HG03064 (cell line): Measurements from ENCODE around the gene TRPM5.

Experiments used
- ATAC-seq: cut with Tn5 transposase; IDR thresholded peaks from one replicate; pipeline ENCODE4 v1.9.1; 2021; ENCODE audit warnings: low read depth; ENCODE audit not compliant: unreplicated experiment

The TRPM5 gene

DNA sequence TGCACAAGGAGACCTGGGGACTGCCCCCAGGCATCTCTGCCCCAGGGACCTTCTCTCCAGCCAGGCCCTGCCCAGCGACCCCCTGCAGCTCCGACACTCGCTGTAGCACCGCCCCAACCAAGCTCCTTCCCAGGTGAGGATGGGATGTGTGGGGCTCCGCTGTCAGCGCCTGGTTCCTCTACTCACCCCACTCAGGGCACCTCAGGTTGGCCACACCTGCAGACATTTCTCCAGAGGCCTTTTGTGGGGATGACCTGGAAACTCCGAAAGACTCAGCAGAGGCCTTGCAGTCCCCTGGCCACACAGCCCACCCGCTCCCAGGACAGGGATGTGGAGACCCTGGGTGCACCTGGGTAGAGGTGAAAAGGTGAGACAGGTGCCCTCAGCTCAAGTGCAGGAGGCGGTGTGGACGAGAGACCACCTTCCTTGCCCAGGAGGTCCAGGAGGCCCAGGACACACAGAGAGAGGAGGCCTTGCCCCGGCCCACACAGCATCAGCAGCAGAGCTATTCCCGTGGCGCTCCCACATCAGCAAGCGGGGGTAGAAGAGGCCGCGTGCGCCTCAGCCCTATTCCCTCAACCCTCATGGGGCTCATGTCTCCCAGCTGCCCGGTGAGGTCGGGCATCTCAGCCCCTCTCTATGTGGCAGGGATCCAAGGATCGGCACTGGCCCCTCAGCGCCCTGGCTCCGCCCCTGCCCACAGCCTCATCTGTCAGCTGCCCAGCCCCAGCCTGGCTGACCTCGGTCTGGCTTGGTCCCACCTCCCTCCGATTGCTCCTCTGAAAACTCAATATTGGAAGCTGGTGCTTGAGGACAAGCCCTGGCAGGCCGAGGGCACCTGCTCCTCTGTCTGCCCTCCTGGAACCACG is 20.9 kb downstream of the TRPM5 start:
- no peak for ATAC-seq

DNA sequence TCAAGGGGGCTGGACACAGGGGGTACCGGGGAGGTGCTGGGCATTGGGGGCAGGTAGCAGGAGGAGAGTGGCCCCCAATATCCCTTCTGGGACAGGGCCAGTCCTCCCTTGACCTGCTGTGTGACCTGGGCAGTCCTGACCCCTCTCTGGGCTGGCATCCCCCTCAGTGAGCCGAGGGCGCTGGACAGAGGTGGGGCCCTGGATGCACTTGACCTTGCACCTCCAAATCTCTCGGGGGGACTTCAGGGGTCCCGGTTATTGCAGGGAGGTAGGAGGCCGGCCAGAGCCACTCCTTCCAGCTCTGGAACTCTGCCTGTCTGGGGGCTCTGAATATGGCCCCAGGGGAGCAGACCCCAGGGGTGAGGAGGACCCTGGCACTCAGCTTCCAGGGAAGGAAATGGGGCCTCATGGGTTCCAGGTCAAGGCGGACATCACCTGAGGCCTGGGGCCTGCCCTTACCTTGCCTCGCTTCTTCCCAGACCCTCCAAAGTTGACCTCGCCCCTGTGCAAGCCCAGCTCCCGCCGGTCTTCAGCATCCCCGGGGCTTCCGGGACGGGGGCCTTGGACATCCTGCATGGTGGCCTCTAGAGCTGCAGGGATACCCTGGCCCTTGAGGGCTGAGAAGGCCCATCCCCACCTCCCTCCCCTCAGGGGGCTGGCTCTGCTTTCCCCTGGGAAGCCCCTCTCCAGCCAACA is 21.7 kb downstream of the TRPM5 start:
- no peak for ATAC-seq

DNA sequence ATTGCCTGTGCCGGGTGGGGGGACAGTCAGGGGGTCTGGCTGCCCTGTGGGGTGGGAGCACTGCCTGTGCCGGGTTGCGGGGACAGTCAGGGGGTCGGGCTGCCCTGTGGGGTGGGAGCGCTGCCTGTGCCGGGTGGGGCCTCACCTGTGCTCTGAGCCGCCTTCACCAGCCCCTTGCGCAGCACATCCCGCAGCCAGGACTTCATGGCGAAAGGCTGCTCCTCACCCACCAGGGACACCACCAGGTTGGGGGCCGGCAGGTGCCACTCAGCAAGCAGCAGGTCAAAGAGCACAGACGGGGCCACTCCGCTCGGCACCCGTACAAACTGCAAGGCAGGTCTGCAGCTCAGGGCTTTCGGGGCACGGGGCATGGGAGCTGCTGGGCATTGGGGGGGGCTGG is 22.3 kb downstream of the TRPM5 start:
- ATAC-seq, result no peak

DNA sequence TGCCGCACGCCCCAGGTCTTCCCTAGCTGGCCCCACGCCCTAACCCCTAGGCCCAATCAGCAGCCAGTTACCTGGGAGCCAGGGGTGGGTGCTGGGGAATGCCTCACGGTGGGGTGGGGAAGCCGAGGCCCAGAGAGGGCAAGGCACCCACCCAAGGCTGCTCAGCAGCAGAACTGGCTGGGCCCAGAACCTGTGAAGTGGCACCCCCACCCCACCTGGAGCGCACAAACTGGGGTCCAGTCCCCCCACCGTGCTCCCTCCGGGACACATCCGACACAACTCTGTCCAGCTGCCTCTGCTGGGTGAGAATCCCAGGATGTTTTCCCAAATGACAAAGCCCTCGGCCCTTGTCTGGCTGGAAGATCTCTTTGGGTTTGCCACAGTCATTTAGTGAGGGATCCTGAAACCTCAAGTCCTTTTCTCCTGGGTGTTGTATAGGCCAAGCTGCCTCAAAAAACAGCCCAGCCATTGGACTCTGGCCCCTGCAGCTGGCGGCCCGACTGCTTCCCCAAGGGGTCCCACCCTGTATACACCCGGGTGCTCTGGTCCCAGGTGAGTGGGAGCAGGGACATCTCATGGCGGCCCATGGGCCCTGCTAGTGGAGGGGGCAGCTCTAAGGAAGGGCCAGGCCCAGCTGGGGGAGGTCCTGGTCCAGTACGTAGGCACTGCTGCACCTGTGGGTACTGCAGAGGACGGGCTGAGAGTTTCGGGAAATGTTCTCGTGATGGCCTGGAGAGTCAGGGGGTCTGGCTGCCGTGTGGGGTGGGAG is 22.9 kb downstream of the TRPM5 start:
- ATAC-seq, result no peak

DNA sequence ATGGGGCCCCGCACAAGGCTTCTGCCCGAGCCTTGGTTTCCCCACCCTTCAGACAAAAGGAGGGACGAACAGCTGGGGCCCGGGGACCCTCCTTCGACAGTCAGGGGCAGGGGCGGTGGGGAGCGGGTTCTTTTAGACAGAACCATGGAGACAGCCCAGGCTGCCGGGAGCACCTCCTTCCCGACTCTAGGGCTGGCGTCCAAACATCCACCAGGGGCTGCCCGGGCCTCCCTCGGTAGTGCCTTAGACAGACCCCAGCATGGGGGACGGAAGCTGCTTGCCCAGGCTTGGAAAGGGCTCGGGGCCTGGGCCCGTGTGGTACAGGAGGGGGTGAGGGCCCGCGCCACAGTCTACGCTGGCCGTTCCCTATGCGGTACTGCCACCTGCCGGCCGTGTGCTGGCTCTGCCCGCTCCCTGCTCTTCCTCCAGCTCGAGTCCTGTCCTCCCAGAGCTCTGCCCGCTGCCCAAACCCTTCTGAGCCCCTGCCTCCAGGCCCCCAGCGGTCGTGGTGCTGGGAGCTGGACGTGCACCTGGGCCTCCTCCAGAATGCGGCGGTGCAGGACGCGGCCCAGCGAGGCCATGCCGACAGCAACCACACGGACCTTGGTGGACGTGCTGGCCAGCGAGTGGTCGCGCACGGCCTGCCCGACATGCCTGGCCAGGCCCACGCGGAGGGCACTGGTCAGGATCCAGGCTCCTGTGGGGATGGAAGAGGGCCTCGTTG is 23.6 kb downstream of the TRPM5 start:
- no peak for ATAC-seq

DNA sequence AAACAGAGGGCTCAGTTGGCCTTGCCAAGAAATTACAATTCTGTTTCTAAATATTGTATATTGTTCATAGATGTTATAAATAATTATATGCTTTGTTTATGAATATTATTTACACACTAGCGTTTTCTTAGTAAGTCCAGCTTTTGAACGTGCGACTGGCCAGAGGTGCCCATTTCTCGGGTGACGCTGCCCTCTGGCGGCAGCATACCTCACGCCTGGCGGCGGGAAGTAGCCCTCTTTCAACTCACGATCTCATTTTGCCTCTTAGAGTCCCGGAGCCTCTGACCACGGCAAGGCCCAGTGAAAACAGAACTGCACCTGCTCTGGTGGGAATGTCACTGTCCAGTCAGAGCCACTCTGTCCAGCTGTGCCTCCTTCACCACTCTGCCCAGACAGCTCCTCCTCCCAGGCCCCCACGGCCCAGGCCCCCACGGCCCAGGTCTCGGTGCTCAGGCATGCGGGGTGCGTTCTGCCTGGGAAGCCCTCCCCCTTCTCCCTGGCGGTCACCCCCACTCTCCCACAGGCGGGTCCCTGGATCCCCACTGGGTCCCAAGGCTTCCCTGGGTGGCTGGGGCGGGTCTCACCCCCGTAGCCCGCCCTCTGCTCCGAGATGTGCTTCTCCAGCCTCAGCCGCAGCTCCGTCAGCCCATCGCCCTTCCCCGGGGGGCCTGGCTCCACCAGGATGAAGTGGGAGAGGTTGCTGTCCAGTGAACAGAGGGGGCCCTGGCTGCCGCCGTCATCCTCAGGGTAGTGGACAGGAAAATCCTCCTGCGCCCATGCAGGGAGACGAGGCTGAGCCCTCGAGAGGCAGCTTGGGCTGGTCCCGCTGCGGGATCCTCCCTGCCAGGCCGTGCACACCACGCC is 24.4 kb downstream of the TRPM5 start:
- no peak for ATAC-seq

DNA sequence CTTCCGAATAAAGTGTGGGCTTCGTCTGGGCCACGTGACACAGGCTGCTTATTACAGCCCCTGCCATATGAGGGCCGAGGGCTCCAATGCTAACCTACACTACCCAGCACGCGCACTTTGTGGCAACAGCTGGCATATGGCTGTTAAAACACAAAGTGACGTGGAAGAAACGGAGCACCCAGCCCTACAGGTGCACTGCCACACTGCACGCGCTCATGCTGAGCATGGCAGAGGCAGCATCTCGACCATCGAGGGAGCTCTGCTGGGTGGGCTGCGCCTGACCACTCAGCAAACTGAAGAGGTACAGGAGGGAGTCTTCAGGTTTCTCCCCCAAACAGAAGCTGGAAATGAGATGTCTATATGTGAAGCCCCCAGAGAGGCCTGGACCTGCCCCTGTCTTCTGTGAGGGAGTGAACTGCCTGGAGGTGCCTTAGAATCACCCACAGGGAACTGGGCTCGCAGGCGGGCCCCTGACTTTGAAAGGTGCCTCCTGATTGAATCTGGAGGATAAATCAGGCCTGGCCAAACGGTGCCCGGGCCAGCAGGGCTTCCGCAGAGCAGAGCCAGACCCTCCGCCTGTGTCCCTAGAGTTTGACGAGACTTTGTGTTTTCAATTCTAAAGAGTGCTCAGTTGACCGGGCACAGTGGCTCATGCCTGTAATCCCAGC is 25.5 kb downstream of the TRPM5 start:
- ATAC-seq, result no peak

DNA sequence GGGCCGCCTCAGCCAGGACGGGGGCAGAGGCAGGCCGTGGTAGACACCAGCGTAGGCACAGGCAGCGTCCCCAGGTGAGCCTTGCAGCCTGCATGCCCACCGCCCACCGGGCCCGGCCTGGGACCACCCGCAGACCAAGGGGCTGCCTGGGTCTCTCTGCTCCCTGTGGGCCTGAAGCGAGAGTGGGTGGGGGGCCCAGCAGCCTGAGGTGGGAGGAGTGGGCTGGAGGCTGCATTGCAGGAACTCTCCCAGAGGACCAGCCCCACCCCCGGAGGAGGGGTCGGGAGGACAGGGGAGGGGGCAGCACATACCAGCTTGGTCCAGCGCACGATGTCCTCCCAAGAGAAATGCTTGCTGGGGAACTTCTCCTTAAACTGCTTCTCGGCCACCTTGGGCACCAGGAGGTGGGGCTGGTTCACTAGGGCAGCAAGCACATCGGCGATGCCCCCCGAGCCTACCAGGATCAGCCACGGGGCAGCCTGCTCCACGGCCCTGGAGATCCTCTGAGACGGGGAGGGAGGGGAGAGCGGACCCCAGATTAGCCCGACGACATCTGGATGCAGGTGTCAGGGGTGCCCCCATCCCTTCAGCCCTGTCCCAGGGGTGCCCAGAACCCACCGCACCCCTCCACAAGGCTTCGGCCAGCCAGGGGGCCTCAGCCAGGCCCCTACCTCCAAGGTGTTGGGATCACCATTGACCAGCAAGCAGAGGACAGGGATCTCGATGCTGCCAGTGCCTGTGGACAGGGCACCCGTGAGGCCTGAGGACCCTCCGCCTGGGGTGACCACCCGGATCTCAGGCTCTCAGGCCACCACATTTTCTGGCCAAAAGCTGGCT is 26.2 kb downstream of the TRPM5 start:
- ATAC-seq, result no peak

DNA sequence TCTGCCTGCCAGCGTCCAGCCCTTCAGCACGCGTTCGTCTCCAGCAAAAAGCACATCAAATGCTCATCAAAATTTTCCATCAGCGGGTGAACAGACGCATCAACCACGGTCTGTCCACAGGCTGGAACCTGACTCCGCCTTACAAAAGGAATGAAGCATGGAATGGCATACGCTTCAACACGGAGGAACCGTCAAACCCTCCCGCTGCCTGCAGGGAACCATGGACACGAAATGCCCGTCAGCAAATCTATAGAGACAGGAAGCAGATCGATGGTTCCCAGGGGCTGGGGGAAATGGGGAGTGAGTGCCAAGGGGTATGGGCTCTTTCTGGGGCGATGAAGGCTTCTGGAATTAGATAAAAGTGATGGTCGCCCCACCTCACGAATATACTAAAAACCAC is 27.5 kb downstream of the TRPM5 start:
- ATAC-seq, result no peak

DNA sequence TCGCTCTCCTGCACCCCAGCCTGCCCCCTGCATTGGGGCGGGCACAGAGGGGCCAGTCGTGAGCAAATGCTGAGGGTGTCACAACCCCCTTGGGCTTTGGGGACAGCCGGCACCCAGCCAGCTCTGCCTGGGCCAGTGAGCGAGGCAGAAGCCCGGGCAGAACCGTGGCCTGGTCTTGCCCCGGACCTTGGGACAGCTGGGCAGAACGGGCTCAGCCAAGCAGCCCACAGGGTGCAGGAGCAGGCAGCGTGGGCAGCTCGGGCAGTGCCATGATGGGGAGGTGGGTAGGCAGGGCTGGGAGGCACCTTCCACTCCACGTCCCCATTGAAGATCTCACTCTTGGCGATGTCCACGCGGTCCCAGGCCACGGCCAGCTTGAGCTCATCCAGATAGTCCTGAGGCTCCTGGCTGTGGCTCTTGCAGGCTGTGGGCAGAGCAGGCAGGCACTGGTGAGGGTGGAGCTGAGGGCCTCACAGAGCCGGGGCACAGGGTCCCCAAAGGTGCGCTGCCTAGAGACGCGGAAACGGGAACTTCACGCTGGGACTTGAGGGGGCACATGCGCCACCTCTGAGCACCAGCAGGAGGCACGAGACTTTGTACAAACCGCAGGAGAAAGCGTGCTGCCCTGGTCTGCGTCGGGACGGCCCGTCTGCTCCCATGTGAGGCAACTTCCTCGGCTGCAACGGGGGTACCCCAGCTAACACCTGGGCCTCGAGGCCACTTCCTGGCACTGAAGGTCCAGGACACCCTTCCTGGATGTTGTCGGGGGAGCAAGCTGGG is 28.5 kb downstream of the TRPM5 start:
- no peak for ATAC-seq

DNA sequence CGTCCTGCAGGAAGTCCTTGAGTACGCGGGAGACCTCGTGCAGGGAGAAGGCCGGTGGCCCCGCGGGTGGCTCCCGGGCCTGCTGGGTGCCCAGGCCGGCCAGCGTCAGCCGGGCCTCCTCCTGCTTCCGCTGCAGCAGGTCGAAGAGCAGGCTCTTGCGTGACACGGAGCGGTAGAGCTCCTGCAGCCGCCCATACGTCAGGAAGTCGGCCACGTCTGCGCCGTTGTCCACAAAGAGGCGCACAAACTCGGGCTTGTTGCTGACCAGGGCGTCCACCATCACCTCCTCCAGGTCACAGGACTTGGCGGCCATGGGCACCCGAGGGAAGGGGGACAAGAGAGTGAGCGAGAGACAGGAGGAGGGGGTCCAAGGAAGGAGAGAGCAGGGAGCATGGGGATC is 29.1 kb downstream of the TRPM5 start:
- no peak for ATAC-seq

DNA sequence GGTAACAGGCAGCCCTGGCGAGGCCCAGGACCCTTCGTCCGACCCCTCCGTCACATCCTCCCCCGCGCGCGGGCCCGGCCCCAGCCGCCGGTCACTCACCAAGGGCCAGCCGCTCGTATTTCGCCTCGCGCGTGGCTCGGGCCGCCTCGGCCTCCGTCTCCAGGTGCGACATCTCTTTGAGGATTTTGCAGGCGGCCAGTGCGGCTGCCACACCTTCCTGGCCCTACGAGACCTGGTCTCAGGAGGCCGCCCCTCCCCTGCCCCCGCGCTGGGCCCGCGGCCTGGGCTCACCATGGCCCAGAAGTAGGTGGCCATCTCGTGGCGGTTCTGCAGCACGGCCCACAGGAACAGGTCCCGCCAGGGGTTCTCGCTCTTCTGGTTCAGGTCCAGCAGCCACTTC is 29.7 kb downstream of the TRPM5 start:
- ATAC-seq, result no peak

DNA sequence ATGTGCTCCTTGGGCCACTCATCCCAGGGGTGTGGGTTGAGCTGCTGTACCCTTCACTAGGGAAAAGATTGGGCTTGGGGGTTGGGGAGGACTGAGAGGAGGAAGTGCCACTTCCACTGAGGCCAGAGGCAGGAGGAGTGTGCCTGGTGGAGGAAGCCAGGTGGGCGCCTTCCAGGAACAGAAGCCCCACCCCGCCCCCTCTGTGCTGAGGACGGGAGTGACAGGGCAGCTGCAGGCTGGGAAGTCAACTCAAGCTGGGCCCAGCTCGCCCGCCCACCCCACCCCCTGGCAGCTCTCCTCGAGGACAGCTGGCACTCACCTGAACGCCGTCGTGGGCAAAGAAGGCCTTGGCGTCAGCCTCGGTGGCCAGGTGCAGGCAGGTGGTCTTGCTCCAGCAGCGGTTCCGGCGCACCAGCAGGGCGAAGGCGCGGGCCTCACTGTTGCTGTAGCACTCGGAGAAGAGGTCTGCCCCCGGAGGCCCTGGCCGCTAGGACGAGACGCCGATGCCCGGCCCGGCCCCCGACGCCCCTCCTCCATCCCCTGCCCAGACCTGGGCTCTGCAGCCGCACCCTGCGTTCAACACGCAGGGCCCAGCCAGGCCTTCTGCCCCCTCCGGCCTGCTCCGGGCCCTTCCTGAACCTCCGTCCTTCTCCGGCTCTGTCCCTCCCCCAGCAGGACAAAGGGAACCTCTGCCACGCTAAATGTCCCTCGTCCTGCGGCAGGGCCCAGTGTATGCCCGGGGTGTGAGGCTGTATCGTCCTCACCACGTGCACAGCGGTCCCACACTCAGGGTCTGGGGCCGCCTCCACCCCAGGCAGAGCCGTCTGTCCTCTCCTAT is 30.4 kb downstream of the TRPM5 start:
- ATAC-seq, result no peak

DNA sequence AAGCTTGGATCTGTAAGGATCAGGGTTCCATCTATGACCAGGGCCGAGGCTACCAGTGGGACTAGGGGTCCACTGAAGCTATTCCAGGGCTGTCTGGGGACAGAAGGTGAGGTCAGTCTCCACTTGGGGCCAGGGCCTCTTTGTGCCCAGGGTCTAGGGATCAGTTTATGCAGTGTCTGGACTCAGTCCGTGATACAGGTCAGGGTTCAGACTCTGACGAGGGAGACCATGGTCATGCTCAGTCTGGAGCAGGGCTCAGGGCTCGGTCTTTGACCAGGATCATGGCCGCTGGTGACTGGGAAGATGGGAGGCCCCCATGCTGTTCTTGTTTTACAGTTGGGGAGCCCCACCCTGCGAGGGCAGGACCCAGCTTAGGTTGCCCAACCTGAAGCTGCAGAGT is 32.0 kb downstream of the TRPM5 start:
- no peak for ATAC-seq

DNA sequence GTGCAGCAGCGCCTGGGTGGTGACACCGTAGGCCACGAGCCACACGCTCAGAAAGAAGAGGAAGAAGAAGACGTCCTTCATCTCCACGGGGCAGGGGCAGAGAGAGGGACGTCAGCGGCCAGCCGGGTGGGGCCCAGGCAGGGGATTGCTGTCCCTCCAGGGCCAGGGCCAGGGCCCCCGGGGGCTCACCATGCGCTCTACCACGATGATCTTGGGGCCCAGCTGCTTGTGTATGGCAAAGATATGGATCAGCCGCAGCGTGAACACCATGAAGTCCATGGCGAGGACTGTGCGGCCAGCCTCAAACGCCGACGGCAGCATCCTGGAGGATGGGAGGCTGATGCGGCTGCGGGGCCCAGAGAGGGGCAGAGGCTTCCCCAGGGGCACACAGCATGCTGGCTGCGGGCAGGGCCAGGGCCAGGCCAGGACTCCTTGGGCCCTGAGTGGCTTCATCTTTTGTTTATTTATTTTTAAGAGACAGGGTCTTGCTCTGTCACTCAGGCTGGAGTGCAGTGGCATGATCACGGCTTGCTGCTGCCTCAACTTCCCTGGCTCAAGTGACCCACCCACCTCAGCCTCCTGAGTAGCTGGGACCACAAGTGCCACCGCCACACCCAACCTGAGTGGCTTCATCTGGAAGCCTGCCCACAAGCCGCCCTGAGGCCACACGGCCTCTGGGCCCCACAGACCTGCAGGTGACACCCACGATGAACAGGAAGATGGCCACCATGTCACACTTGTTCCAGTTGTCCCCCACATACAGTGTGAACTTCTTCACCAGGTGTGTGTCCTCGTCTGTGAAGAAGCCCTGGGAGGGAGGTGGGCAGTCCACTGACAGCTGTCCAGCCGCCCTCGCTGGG is 32.6 kb downstream of the TRPM5 start:
- no peak for ATAC-seq

DNA sequence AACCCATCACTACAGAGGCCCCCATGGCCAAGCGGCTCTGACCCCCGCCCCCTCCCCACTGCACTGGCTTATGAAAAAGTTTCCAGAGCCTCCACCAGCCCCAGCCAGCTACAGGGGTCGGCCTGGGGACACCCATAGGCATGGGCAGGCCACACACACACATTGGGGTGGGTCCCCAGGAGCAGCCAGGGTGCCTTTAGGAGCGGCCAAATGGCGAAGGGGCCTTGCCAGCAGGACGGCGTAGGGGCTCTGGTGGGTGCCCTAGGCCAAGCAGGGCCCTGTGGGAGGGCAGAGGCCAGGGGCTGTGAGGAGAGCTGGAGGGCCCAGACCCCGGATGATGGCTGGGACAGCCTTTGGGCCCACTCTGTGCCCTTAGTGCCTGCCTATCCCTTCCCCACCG is 33.7 kb downstream of the TRPM5 start:
- no peak for ATAC-seq
